Activated B cell treated with CpG ODN at 0.5 μM for 24 hours (primary cell): ENCODE data around the gene DLG1. TPM values are rescaled to one million over a fixed set of nuclear protein-coding genes. Genes with fewer than 3 reads are reported as not detected.

Experiments
- ATAC-seq: fragments of 200-7000 bp; cut with Tn5 transposase; one replicate; pipeline ENCODE4 v1.10.0; 2021; ENCODE audit warnings: low read depth, mild to moderate bottlenecking, moderate library complexity
- CTCF ChIA-PET: fragments of 350-600 bp; sonication (Branson Sonifier 250); formaldehyde crosslinking; loops from one replicate; lab custom pipeline; 2021; ENCODE audit warnings: antibody characterized with exemption; lab: Charles Lee
- POLR2A ChIA-PET: fragments of 350-600 bp; sonication (Branson Sonifier 250); formaldehyde crosslinking; loops from one replicate; lab custom pipeline; 2021; ENCODE audit warnings: antibody characterized with exemption; lab: Charles Lee
- DNase-seq: peaks from one replicate; pipeline ENCODE4 v3.0.0; 2022
- H3K27ac Mint-ChIP-seq: one replicate; pipeline ENCODE4 v1.8.0; 2020; ENCODE audit warnings: mixed read lengths
- H3K27me3 Mint-ChIP-seq: one replicate; pipeline ENCODE4 v1.8.0; 2021; ENCODE audit warnings: mixed read lengths
- H3K36me3 Mint-ChIP-seq: one replicate; pipeline ENCODE4 v1.8.0; 2021; ENCODE audit warnings: low read depth, mixed read lengths
- H3K4me1 Mint-ChIP-seq: one replicate; pipeline ENCODE4 v1.8.0; 2021; ENCODE audit warnings: mixed read lengths
- H3K4me3 Mint-ChIP-seq: one replicate; pipeline ENCODE4 v1.8.0; 2020; ENCODE audit warnings: mild to moderate bottlenecking, mixed read lengths
- H3K9me3 Mint-ChIP-seq: one replicate; pipeline ENCODE4 v1.8.0; 2020; ENCODE audit warnings: mixed read lengths
- CTCF ChIP-seq: fragments of 200-600 bp; IDR thresholded peaks from one replicate; pipeline ENCODE4 v1.8.0; 2022; ENCODE audit warnings: antibody characterized with exemption, mild to moderate bottlenecking
- intact Hi-C: fragments of 100-400 bp; cut with micrococcal nuclease; formaldehyde crosslinking; loops from one replicate; pipeline ENCODE4 v1.15.1; 2024
- total RNA-seq: library from RNA; stranded (reverse); gene quantifications from 2 replicates; pipeline ENCODE4 v1.2.3, GENCODE V29; 2022

DLG1 gene
- total RNA-seq, 1 donor from 2014 or later: 102 TPM

- no peak for TF ChIP-seq CTCF
- Mint-ChIP-seq H3K4me1 (no peaks in the 10 kb centered on the region), H3K27ac (no peak overlapping the region), H3K4me3 (no peak overlapping the region), H3K36me3 (no peaks in the 10 kb centered on the region), H3K9me3 (no peaks in the 10 kb centered on the region), H3K27me3 (no peaks in the 10 kb centered on the region)
- CTCF ChIA-PET: interaction anchor here (0.7 kb wide), 1 partner anchor 18 kb away, joined by 3 read pairs; the partner anchor contains the start of gene MELTF
- intact Hi-C loops: no loop called here
- POLR2A ChIA-PET: interaction anchor here (1.0 kb wide), 1 partner anchor 11 kb away, joined by 3 read pairs; no protein-coding TSS in a partner anchor
- DNase-seq: no peak
- no peak for ATAC-seq
Measured at GRCh38 chr3:197011780-197012539, 286.5 kb downstream of the DLG1 start.

- ChIA-PET CTCF (no interaction called here), POLR2A (interaction anchor here (1.0 to 2.2 kb wide), 2 partner anchors 12 kb away, joined by 3 to 16 read pairs; no protein-coding TSS in a partner anchor)
- Mint-ChIP-seq H3K9me3 (no peaks in the 10 kb centered on the region), H3K4me1 (no peaks in the 10 kb centered on the region), H3K27ac (no peak overlapping the region), H3K27me3 (no peaks in the 10 kb centered on the region), H3K36me3 (no peaks in the 10 kb centered on the region), H3K4me3 (no peak overlapping the region)
- TF ChIP-seq CTCF: no peak
- DNase-seq (no peak), ATAC-seq (no peak)
- intact Hi-C loops: no loop called here
Measured at GRCh38 chr3:197010556-197011351, 287.7 kb downstream of the DLG1 start.

- intact Hi-C loops: no loop called here
- Mint-ChIP-seq H3K4me1 (no peaks in the 10 kb centered on the region), H3K9me3 (no peaks in the 10 kb centered on the region), H3K27me3 (peaks cover 7% of the 10 kb centered on the region), H3K36me3 (no peaks in the 10 kb centered on the region), H3K27ac (no peak overlapping the region), H3K4me3 (no peak overlapping the region)
- ChIA-PET CTCF (no interaction called here), POLR2A (interaction anchor here (2.2 kb wide), 1 partner anchor 13 kb away, joined by 16 read pairs; no protein-coding TSS in a partner anchor)
- ATAC-seq (no peak), DNase-seq (no peak)
- TF ChIP-seq CTCF: no peak
Measured at GRCh38 chr3:197009532-197010019, 288.8 kb downstream of the DLG1 start.

GRCh38 chr3:197008436-197009209, 289.8 kb downstream of the DLG1 start:
- POLR2A ChIA-PET: interaction anchor here (2.2 kb wide), 1 partner anchor 14 kb away, joined by 16 read pairs; no protein-coding TSS in a partner anchor
- H3K4me3 Mint-ChIP-seq: no peak overlapping the region
- H3K9me3 Mint-ChIP-seq: no peaks in the 10 kb centered on the region
- H3K4me1 Mint-ChIP-seq: peaks cover 9% of the 10 kb centered on the region
- peaks cover 7% of the 10 kb centered on the region for H3K27me3 Mint-ChIP-seq
- intact Hi-C loops: no loop called here
- TF ChIP-seq CTCF: no peak
- no peaks in the 10 kb centered on the region for H3K36me3 Mint-ChIP-seq
- DNase-seq (no peak), ATAC-seq (no peak)
- no peak overlapping the region for H3K27ac Mint-ChIP-seq
- CTCF ChIA-PET: no interaction called here
